Renal cortex interstitium (tissue), 11 donors: ENCODE results near the gene CCDC175. TPM values are rescaled to one million over a fixed set of nuclear protein-coding genes. Genes with fewer than 3 reads are reported as not detected.
A peak's percentile ranks its signal among the peaks of the same experiment; 100 is the strongest.

Source experiments
- DNase-seq, 11 donors: peaks; one replicate each; pipeline ENCODE4 v3.0.0-alpha.2; 2013; ENCODE audit warnings: low read depth in 9 of 11, low spot score in 4 of 11; ENCODE audit errors: extremely low read depth in 1 of 11
- polyA plus RNA-seq, 3 donors: library from polyadenylated mRNA; unstranded; fragments of 120-200 nt; gene quantifications; one replicate each; pipeline ENCODE4 v1.2.1, GENCODE V29; 2013; ENCODE audit not compliant: insufficient read length in 3 of 3

Gene CCDC175
- polyA plus RNA-seq, 3 donors, result 0.43 to 1.4 (median 0.54) TPM

DNA sequence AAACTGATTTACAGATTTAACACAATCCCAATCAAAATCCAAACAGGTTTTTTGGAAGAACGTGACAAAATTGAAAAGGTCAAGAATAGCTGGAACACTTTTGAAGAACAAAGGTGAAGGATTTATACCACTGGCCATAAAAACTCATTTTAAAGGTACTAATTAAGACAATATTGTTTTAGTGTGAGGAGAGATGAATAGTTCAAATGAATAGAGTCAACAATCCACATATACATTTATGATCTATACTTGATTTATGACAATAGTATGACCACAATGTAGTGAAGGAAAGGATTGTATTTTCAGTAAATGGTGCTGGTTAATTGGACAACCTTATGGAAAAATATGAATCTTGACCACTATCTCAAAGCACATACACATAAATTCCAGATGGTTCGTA, 29.3 kb downstream of the CCDC175 start:
- no peak for DNase-seq

DNA sequence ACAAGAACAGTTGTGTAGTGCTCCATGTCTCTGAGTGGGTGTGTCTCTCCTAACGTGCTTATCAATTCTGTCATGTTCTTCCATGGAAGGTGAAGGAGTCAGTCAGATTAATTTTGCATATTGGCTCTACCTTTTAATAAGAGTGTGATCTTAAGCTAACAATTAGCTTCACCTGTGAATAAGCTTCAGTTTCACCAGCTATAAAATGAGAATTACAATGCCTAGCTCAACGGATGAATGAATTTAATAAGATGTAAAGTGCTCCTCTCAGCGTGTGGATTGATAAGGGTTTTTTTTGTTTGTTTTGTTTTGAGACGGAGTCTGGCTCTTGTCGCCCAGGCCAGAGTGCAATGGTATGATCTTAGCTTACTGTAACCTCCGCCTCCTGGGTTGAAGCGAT, 32.7 kb downstream of the CCDC175 start:
- DNase-seq, result no peak

DNA sequence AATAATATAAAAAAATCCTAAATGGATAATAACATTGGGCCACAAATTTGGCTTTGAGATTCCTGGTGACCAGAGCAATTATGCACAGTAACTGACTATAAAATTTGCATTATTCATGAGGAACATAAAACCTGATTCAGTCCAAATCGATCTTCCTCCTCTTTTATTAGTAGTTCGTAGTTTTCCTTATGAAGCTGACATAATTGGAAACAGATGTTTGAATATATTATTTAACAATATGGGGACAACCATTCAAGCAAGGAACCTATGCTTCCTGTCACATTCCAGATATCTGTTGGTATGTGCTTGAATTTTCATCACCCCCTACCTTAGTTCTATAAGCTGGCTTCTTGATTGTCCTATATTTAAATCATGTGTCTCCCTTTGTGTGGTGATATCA, 34.9 kb downstream of the CCDC175 start:
- no peak for DNase-seq

DNA sequence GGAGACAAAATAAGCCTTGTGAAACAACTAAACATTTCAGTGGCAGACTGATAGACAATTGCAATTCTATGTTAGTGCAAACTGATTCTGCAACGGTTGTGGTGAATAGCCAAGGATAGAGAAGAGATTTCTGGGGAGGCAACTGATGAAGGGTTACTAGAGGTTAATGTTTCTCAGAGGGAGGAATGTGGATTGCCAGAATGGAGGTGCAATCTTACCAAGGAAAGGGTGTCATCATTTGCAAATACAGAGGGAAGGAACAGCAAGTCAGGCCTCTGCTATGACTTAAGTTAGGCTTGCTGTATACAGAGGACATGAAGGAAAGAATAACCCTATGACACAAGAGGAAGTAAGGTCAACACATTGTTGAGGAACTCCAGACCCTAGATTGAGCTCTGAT, 35.8 kb downstream of the CCDC175 start:
- no peak for DNase-seq

DNA sequence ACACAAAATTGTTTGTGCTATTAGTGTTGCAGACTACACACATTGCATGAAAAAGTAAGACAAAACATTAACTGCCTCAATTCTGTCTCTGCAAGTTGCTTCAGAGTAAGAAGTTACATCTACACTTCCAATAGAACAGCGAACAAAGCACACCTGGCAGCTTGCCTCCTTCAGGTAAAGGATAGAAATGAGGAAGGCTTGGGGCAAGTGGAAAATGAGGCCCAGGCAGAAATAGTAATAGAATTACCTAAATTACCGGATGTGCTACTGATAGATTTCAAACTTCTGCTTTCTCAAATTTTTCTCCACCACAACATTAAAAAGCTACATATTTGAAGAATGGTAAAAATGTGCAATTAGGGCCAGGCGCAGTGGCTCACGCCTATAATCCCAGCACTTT, 37.7 kb downstream of the CCDC175 start:
- DNase-seq, result no peak

DNA sequence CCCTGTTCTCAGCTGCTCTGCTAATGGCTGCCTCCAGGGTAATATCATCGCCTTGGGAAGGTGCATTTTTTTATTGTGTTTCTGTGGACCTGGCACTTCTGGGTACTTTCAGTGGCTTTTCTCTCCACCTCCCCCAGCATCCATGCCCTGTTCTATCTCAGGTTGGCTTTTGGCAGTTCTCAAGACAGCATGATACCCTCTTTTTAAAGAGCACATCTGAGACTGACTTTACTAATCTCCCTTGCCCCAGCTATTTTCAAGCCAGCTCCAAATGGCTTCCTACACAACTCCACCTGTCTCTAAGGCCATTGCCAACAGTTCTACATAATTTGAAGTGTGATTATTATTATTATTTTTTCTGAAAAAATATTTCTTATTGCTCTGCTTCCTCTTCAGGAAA, 39.1 kb downstream of the CCDC175 start:
- no peak for DNase-seq

DNA sequence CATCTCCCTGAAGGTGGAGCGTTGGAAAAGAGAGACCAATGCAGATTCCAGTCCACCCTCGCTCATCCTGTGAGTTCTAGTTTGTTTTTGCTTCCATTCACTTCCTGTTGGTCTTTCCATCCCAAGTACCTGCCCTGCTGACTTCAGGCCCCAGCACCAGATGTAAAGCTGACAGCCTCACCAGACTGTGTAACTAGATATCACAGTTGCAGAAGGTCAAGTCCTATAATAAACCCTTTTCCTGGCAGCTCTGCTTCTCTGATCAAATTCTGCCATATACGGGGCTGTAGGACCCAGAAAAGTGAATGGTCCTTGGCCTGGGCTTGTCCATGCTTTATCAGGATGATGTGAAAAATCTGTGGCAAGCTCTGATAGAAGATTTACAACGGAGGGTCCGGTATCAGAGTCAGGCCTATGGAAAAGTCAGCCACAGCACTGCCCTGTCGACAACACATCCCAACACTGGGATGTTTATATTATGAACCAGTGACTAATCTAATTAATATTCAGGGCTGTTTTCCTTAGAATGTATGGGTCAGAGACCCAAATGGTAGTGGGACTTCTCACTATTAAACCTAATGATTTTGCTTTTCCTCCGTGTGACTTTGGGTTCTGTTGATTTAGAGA, 42.1 kb downstream of the CCDC175 start:
- peak in 2 of 11 donors; percentile 12 to 16 for DNase-seq

DNA sequence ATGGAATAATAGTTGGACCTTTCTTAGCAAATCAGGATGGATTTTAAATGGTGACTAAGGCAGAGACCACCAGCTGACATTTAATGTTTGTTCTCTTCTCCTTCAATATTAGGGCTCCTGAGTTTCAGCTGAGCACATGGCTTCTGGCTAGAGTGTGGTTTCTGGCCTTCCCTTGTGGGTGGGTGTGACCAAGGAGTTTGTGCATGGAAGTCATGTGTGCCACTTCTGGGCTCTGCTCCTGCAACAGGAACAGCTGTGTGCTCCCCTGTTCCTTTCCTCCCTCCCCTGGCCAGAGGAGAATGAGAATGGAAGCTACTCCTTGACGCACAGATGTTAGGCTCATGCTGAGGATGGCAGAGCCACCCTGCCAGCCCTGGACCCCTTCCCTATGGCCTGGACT, 44.2 kb downstream of the CCDC175 start:
- DNase-seq, result no peak

DNA sequence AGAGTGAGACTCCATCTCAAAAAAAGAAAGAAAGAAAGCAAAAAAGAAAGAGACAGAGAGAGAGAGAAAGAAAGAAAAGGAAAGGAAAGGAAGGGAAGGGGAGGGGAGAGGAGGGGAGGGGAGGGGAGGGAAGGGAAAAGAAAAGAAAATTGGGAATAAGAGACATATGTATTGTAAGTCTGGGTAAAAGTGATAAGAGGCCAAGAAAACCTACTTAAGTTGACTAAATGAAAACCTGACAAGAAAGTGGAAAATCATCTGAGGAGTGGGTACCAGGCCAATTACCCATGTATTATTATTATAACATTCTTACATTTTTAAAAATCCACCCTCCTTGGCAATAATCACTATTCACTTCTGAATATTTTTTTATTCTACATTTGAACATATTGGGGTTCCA, 46.3 kb downstream of the CCDC175 start:
- DNase-seq, result no peak

DNA sequence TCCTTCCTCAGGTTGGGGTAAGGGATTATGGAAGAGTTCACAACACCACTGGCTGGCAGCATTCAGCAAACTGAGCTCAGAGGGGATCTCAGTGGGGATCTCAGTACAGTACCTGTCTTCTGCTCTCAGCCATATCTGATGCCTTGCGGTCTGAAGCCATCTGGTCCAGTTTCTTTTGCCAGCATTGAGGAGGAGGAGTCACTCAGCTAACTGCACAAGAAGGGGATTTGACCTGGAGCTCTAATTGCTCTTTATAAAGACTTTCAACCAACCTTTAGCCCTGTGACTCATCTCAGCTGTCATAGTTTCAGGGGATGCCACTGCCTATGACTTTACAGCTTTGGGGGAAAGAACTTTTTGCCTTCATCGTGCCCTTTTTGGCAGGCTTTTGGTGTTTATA, 47.4 kb downstream of the CCDC175 start:
- no peak for DNase-seq

DNA sequence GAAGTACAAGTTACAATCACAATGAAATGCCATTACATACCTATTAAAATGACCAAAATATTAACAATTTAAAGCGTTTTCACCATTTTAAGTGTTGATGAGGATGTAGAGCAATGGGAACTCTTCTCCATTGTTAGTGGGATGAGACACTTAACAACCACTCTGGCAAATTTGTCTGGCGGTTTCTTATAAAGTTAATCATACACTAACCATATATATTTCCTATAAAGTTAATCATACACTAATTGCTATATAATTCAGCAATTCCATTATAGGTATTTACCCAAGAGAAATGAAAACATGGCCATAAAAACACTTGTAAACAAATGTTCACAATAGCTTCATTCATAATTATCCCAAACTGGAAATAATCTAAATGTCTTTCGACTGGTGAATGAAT, 56.4 kb downstream of the CCDC175 start:
- no peak for DNase-seq

DNA sequence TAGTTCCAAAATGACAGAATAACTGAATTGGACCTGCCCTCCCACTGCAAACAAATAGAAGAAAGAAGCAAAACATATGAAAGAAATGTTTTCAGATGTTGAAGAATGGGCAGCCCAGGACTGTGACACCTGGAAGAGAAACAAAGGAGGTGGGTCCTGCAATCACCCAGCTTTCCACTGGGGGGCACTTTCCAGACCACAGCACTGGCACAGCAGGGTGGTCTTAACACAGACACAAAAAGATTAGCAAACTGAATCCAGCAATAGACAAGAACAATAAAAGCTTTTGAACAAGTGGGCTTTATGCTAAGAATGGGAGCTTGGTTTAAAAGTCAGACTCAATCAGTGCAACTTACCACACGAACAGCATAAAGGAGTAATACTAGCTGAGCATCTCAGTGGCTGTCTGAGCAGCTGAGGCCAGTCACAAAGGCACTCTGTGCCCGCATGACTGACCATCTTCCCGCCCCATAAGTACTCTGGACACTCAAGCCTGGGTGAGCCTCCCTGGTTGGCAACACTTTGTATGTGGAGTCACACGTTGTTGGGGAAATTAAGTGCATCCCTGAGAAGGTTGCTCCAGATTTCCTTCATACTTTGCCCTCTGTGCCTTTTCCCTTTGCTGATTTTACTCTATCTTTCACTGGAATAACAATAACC, 64.6 kb downstream of the CCDC175 start:
- peak in 2 of 11 donors; percentile 12 to 23 for DNase-seq

DNA sequence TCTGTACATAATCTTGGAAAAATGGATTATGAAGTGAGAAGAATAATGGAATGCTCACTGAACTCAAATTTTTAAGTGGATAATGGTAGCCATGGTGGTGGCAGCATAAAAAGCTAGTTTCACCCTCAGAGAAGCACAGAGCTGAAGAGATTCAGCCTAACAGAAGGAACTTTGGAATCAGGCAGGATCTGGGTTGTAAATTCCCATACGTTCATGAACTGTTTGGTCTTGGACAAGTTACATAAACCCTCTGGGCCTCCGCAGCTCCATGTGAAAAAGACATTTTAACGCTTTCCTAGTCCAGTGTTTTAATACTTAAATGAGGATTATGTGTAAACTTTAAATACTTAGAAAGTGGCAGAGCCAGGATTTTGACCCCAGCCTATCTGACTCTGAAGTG, 65.6 kb downstream of the CCDC175 start:
- peak in 5 of 11 donors; percentile 13 to 53 (median 39) for DNase-seq

DNA sequence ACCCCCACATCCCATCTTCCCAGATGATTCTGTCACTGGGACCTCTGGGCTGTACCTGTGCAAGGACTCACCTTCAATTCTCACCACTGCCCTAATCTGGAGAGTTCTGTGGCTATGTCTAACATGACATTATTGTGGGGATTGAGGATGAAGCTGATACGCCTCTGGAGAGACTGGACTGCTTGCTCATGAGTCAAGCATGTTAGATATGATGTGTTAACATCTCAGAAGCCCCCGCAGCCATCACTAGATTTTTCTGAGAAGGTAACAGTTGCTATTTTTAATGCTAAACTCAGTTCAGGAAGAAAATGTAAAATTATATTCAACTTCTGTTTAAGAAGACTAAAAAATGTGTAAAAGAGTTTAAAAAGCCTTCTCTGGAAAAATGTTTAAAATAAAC, 66.6 kb downstream of the CCDC175 start:
- DNase-seq, result no peak

DNA sequence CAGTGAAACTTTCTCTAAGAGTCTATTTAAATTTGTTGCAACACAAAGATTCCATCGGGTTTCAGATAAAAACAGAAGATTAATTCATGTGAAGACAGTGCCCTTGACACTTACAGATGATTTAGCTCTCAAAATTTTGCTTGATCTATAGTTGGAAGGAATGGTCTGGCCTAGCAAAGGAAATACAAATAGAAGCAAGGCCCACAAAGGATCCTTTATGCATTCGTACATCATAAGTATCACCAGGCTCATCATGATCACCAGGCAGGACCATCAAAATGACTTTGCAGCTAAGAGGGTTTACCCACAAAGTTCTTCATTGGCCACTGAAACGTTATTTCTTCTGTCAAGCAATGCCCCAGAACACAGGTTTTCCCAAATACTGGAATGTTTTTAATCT, 67.5 kb downstream of the CCDC175 start:
- no peak for DNase-seq

DNA sequence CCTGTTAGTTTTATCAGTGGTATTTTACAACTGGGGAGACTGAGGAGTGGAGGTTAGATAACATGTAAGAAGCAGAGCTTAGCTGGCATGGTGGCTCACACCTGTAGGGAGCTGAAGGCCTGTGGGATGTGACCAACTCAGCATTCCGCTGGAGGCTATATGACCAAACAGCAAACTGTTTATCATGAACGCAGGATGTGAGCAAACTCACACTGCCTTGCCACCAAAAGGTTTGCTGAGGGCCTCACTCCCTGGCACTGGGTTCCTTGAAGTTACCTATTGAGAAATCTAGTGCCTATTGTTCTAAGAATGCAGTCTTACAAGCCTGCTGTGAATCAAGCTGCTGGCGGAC, 68.9 kb downstream of the CCDC175 start:
- no peak for DNase-seq

DNA sequence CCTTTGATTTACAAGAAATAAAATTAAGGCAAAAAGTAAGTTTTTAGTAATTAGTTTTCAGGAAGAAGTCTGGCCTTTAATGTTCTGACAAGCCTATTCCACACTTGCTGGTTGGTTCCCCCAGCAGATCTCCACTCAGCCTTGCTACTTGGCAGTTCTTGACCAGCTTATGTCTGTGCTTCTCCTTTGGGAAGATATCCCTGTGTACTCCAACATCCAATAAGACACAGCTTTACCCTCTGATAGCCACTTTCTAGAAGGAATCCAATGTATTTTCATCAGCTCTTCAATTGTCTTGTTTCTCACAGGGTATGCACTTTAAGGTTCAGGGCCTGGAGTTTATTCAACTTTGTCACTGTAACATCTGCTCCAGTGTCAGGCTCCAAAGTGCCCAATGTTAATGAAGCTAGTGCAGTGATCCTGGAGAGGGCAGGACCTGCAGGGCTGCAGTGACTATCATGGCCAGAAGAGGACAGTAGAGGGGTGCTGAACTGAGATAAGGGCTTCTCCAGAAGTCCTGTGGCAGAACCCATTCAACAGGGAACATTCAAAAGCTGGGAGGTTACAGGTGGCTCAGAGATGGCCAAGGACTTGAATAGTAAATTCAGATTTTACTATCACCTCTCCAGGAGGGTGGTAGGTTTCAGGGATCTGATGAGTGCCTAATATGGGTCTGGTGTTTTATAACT, 69.4 kb downstream of the CCDC175 start:
- peak in 4 of 11 donors; percentile 26 to 36 (median 28) for DNase-seq

DNA sequence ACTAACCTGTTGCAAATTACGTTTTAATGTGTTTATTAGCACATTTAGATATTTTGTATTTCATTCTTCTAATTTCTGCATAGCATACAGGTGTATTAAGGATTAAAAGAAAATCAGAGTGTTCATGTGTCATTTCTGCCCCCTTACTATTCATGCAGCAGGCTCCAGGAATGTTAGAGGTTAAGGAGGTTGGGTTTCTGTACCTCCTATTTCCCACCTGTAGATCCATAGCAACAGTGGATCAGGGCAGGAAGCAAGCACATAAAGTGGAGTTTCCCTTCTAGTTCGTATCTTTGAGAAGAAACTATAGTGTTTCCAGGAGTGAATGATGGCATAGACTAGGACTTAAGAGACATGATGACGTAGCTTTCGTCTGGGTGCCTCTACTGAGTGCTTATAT, 73.4 kb downstream of the CCDC175 start:
- no peak for DNase-seq

DNA sequence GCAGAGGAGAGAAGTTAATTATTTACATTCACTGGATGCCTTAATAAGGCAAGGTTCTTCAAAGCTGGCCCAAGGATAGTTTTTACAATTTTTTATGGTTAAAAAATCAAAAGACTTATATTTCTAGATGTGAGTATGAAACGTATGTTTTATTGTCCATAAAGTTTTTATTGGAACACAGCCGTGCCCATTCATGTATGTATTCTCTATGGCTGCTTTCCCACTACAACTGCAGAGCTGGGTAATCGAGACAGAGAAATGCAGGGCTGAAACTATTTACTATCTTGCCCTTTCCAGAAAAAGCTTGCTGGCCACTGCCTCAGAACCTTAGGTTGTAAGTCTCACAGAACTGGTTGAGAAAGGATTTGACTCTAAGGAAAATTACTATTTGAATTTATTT, 75.9 kb downstream of the CCDC175 start:
- no peak for DNase-seq

DNA sequence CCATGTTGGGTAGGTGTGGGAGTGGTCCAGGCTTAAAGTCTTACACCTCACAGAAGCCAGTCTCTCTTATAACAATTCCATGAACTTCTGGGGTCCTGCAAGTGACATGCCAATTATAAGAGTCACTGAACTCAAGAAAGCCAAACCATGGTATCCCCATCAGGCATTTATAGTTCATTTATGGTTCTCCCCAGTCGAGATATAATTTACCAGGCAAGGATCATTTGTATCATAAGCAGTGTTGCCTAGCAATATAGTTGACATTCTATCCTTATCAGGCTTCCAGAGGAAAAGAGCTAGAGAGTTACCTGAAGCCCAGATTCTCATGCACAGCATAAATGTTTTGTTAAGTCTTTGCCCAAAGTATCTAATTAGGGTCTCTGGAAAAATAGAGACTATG, 84.2 kb downstream of the CCDC175 start:
- DNase-seq, result no peak

DNA sequence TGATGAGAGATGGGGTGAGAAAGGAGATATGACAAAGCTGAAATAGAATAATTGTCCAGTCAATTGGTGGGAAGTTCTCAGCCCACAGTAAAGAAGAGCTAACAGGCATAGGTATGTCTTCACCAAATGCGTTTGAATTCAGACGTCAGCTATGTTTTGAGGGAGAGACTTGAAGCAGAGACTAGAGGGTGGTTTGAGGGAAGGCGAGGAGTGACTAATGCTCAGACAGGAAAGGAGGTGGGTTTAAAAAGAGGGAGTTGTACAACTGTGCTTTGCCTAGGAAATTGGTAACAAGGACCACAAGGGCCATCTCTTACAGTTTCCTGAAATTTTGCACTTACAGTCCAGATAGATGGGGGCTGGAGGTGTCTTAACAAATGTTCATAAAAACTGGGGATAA, 85.9 kb downstream of the CCDC175 start:
- no peak for DNase-seq
